Measurements from ENCODE around the gene PPFIA3.
"Not testable (repeated sequence)": the region's sequence is repeated elsewhere in the genome, so short reads cannot be mapped to it uniquely, and the experiment has no call there.

PPFIA3 gene

GRCh38 chr19:49136771-49137171, 17.4 kb downstream of the PPFIA3 start:
- Histone ChIP-seq H3K56ac (ENCODE audit: low read length) (no peak overlapping the region), H3K27ac (ENCODE audit: low read depth, low read length) (no peak overlapping the region), H3K79me2 (ENCODE audit: control insufficient read depth, insufficient read depth, low read length) (no peaks in the 10 kb centered on the region), H2BK120ac (ENCODE audit: low read depth, low read length) (no peak overlapping the region), H4K8ac (ENCODE audit: low read depth, low read length) (no peak overlapping the region), H3K27me3 (ENCODE audit: insufficient read depth, low read length, poor library complexity) (no peaks in the 10 kb centered on the region), H3K18ac (ENCODE audit: low read length) (no peak overlapping the region), H3K4me1 (ENCODE audit: control insufficient read depth, low read depth, low read length) (no peaks in the 10 kb centered on the region), H3K4me3 (ENCODE audit: low read length) (no peak overlapping the region), H4K5ac (ENCODE audit: low read length) (no peak overlapping the region), H3K36me3 (ENCODE audit: control insufficient read depth, insufficient read depth, low read length) (no peaks in the 10 kb centered on the region), H3K4ac (ENCODE audit: low read depth, low read length) (no peak overlapping the region), H2BK5ac (ENCODE audit: low read length) (no peak overlapping the region), H3K23ac (ENCODE audit: low read length) (no peak overlapping the region), H2BK15ac (replicated peaks; ENCODE audit: low read depth) (no peak overlapping the region), H3K4me2 (ENCODE audit: low read length) (no peak overlapping the region), H3K79me1 (ENCODE audit: low read length) (no peaks in the 10 kb centered on the region), H3K9ac (ENCODE audit: low read length) (no peak overlapping the region), H2AK5ac (ENCODE audit: low read length) (no peak overlapping the region)
- no CpG with 5 or more reads among the region's 10 CpGs for WGBS (ENCODE audit: extremely low coverage, insufficient coverage, low lambda C conversion rate)
- no peak for DNase-seq

DNA sequence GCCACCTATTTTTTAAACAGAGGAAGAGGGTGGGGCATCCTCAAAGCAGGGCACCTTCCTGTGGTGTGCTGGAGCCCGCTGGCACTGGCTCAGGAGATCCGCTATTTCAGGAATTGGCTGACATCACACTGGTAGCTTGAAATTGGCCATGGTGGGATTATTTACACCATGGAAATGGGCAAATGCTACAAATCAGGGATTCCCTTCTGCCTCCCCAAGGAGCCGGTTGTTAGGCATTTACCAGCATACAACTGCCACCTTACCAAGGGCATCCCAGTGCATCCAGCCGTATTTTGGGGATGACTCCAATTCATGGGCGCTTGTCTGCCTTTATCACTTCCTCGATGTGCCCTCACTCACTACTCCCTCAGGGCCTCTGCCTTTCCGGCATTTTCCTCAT, 21.6 kb downstream of the PPFIA3 start:
- Histone ChIP-seq H2BK120ac (ENCODE audit: low read depth, low read length) (no peak overlapping the region), H3K4me2 (ENCODE audit: low read length) (no peak overlapping the region), H3K27me3 (ENCODE audit: insufficient read depth, low read length, poor library complexity) (no peaks in the 10 kb centered on the region), H2AK5ac (ENCODE audit: low read length) (no peak overlapping the region), H3K56ac (ENCODE audit: low read length) (no peak overlapping the region), H2BK5ac (ENCODE audit: low read length) (no peak overlapping the region), H3K79me1 (ENCODE audit: low read length) (no peaks in the 10 kb centered on the region), H2BK15ac (replicated peaks; ENCODE audit: low read depth) (no peak overlapping the region), H4K5ac (ENCODE audit: low read length) (no peak overlapping the region), H3K18ac (ENCODE audit: low read length) (no peak overlapping the region), H3K4me1 (ENCODE audit: control insufficient read depth, low read depth, low read length) (no peaks in the 10 kb centered on the region), H4K8ac (ENCODE audit: low read depth, low read length) (no peak overlapping the region), H3K23ac (ENCODE audit: low read length) (no peak overlapping the region), H3K79me2 (ENCODE audit: control insufficient read depth, insufficient read depth, low read length) (no peaks in the 10 kb centered on the region), H3K9ac (ENCODE audit: low read length) (no peak overlapping the region), H3K36me3 (ENCODE audit: control insufficient read depth, insufficient read depth, low read length) (no peaks in the 10 kb centered on the region), H3K27ac (ENCODE audit: low read depth, low read length) (no peak overlapping the region), H3K4me3 (ENCODE audit: low read length) (no peak overlapping the region), H3K4ac (ENCODE audit: low read depth, low read length) (no peak overlapping the region)
- no peak for DNase-seq
- WGBS (ENCODE audit: extremely low coverage, insufficient coverage, low lambda C conversion rate), result no CpG with 5 or more reads among the region's 7 CpGs

DNA sequence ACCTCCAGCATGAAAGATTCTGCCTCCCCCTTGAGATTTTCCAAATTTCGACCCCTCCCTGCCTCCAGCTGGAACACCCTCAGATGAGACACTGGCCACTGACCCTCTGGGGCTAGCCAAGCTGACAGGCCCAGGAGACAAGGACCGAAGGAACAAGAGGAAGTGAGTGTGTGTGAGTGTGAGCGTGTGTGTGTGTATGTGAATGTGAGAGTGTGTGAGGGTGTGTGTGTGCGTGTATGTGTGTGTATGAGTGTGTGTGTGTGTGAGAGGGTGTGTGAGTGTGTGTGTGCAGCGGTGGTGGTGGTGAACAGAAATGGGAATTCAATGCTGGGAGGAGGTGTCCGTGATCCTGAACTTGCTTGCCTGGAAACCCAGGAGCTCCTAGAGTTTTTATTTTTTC, 22.0 kb downstream of the PPFIA3 start:
- Histone ChIP-seq H3K79me2 (ENCODE audit: control insufficient read depth, insufficient read depth, low read length) (no peaks in the 10 kb centered on the region), H3K36me3 (ENCODE audit: control insufficient read depth, insufficient read depth, low read length) (no peaks in the 10 kb centered on the region), H2BK120ac (ENCODE audit: low read depth, low read length) (no peak overlapping the region), H3K18ac (ENCODE audit: low read length) (no peak overlapping the region), H3K27ac (ENCODE audit: low read depth, low read length) (no peak overlapping the region), H3K4ac (ENCODE audit: low read depth, low read length) (no peak overlapping the region), H3K4me1 (ENCODE audit: control insufficient read depth, low read depth, low read length) (no peaks in the 10 kb centered on the region), H2BK15ac (replicated peaks; ENCODE audit: low read depth) (no peak overlapping the region), H3K4me3 (ENCODE audit: low read length) (no peak overlapping the region), H2BK5ac (ENCODE audit: low read length) (no peak overlapping the region), H3K27me3 (ENCODE audit: insufficient read depth, low read length, poor library complexity) (no peaks in the 10 kb centered on the region), H3K4me2 (ENCODE audit: low read length) (no peak overlapping the region), H3K56ac (ENCODE audit: low read length) (no peak overlapping the region), H3K9ac (ENCODE audit: low read length) (no peak overlapping the region), H3K79me1 (ENCODE audit: low read length) (no peaks in the 10 kb centered on the region), H3K23ac (ENCODE audit: low read length) (no peak overlapping the region), H2AK5ac (ENCODE audit: low read length) (no peak overlapping the region), H4K8ac (ENCODE audit: low read depth, low read length) (no peak overlapping the region), H4K5ac (ENCODE audit: low read length) (no peak overlapping the region)
- DNase-seq, result no peak
- 100% methylated on average over 3 of the region's 6 CpGs for WGBS (ENCODE audit: extremely low coverage, insufficient coverage, low lambda C conversion rate)

DNA sequence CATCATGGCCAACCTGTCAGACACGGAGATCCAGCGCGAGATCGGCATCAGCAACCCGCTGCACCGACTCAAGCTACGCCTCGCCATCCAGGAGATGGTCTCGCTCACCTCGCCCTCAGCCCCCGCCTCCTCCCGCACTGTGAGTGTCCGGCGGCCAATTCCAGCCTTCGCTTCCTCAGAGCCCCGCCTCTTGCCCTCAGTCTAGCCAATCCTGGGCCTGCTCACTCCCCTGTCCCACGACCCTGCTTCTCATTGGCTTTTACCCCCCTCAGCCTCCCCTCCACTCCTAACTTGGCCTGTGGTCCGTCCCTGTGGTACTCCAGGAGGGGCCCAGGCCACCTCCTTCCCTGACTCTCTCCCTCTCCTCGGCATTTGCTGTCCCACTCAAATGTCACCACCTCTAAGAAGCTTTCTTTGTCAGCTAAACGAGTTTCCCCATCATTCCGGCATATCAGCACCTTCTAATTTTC, 23.6 kb downstream of the PPFIA3 start:
- no peak overlapping the region for H2AK5ac ChIP-seq (ENCODE audit: low read length)
- no CpG with 5 or more reads among the region's 21 CpGs for WGBS (ENCODE audit: extremely low coverage, insufficient coverage, low lambda C conversion rate)
- peak overlapping the region; percentile 23 for H3K4me3 ChIP-seq (ENCODE audit: low read length)
- H3K4me2 ChIP-seq (ENCODE audit: low read length), result peak overlapping the region; percentile 82
- no peaks in the 10 kb centered on the region for H3K27me3 ChIP-seq (ENCODE audit: insufficient read depth, low read length, poor library complexity)
- DNase-seq, result peak; percentile 97
- no peaks in the 10 kb centered on the region for H3K79me1 ChIP-seq (ENCODE audit: low read length)
- H3K18ac ChIP-seq (ENCODE audit: low read length), result no peak overlapping the region
- H2BK15ac ChIP-seq (replicated peaks; ENCODE audit: low read depth), result no peak overlapping the region
- no peak overlapping the region for H4K8ac ChIP-seq (ENCODE audit: low read depth, low read length)
- H3K9ac ChIP-seq (ENCODE audit: low read length), result peak overlapping the region; percentile 67
- no peak overlapping the region for H4K5ac ChIP-seq (ENCODE audit: low read length)
- H3K79me2 ChIP-seq (ENCODE audit: control insufficient read depth, insufficient read depth, low read length), result no peaks in the 10 kb centered on the region
- H3K23ac ChIP-seq (ENCODE audit: low read length), result no peak overlapping the region
- H3K4me1 ChIP-seq (ENCODE audit: control insufficient read depth, low read depth, low read length), result no peaks in the 10 kb centered on the region
- peak overlapping the region; percentile 84 for H3K56ac ChIP-seq (ENCODE audit: low read length)
- no peak overlapping the region for H2BK120ac ChIP-seq (ENCODE audit: low read depth, low read length)
- no peaks in the 10 kb centered on the region for H3K36me3 ChIP-seq (ENCODE audit: control insufficient read depth, insufficient read depth, low read length)
- H3K27ac ChIP-seq (ENCODE audit: low read depth, low read length), result no peak overlapping the region
- no peak overlapping the region for H2BK5ac ChIP-seq (ENCODE audit: low read length)
- no peak overlapping the region for H3K4ac ChIP-seq (ENCODE audit: low read depth, low read length)

DNA sequence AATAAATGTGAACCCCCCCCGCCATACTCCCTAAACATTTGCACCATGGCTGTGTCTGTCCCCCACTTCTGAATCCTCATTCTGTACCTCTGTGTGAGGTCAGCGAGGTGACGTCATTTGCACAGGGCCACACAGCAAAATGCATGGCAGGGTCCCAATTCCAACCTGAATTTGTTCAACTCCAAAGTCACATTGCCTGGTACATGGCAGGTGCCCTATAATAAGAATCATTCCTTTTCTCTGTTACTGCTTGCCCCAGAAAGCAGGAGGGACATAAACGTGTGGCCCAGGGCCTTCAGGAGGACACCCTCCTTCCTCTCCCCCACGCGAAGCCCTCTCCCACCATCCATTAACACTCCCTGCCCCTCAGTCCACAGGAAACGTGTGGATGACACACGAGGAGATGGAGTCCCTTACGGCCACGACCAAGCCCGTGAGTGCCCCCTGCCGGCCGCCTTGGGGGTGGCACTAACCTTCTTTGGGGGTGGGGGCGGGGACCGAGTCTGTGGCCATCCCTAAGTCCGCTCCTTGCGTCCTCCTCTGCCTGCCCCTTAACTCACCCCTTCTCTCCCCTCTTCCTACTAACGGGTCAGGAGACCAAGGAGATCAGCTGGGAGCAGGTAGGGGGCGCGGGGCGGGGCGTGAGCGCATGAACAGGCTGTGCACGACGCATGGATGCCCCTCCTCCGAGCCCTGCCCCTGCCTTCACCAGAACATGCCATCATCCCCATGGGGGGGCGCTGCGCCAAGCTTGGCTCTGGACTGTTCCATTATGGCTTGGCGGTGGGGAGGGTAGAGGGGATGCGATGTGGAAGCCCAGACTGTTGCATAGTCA, 26.4 kb downstream of the PPFIA3 start:
- peak overlapping the region; percentile 26 for H3K4me3 ChIP-seq (ENCODE audit: low read length)
- H2BK120ac ChIP-seq (ENCODE audit: low read depth, low read length), result no peak overlapping the region
- no peak overlapping the region for H4K8ac ChIP-seq (ENCODE audit: low read depth, low read length)
- H3K18ac ChIP-seq (ENCODE audit: low read length), result no peak overlapping the region
- H4K5ac ChIP-seq (ENCODE audit: low read length), result no peak overlapping the region
- H3K27ac ChIP-seq (ENCODE audit: low read depth, low read length), result no peak overlapping the region
- no peaks in the 10 kb centered on the region for H3K79me2 ChIP-seq (ENCODE audit: control insufficient read depth, insufficient read depth, low read length)
- no peaks in the 10 kb centered on the region for H3K79me1 ChIP-seq (ENCODE audit: low read length)
- H3K56ac ChIP-seq (ENCODE audit: low read length), result peak overlapping the region; percentile 75
- no peak overlapping the region for H2BK5ac ChIP-seq (ENCODE audit: low read length)
- no peak overlapping the region for H3K4ac ChIP-seq (ENCODE audit: low read depth, low read length)
- H3K9ac ChIP-seq (ENCODE audit: low read length), result peak overlapping the region; percentile 57
- WGBS (ENCODE audit: extremely low coverage, insufficient coverage, low lambda C conversion rate), result no CpG with 5 or more reads among the region's 30 CpGs
- no peak overlapping the region for H2BK15ac ChIP-seq (replicated peaks; ENCODE audit: low read depth)
- H3K4me2 ChIP-seq (ENCODE audit: low read length), result peak overlapping the region; percentile 55
- peaks cover 5% of the 10 kb centered on the region for H3K4me1 ChIP-seq (ENCODE audit: control insufficient read depth, low read depth, low read length)
- DNase-seq, result peak; percentile 98
- no peak overlapping the region for H2AK5ac ChIP-seq (ENCODE audit: low read length)
- no peaks in the 10 kb centered on the region for H3K36me3 ChIP-seq (ENCODE audit: control insufficient read depth, insufficient read depth, low read length)
- no peak overlapping the region for H3K23ac ChIP-seq (ENCODE audit: low read length)
- H3K27me3 ChIP-seq (ENCODE audit: insufficient read depth, low read length, poor library complexity), result no peaks in the 10 kb centered on the region

DNA sequence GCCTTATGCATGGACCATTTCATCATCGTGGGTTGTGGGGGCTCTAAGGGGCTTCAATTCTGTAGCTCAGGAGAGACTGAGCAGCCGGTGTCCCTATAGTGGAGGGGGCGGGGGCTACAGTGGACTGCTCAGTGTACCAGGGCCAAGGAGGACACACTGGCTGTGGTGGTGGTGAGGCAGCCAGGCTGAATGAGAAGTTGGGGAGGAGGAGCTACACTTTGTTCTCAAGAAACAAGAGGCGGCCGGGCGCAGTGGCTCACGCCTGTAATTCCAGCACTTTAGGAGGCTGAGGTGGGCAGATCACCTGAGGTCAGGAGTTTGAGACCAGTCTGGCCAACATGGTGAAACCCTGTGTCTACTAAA, 27.0 kb downstream of the PPFIA3 start:
- not testable (repeated sequence) for H3K4me1 ChIP-seq (ENCODE audit: control insufficient read depth, low read depth, low read length); H3K79me1 ChIP-seq (ENCODE audit: low read length); H2AK5ac ChIP-seq (ENCODE audit: low read length); H3K27me3 ChIP-seq (ENCODE audit: insufficient read depth, low read length, poor library complexity); DNase-seq; H3K27ac ChIP-seq (ENCODE audit: low read depth, low read length); H3K18ac ChIP-seq (ENCODE audit: low read length); H3K79me2 ChIP-seq (ENCODE audit: control insufficient read depth, insufficient read depth, low read length); H3K4ac ChIP-seq (ENCODE audit: low read depth, low read length); H2BK15ac ChIP-seq (replicated peaks; ENCODE audit: low read depth); H4K5ac ChIP-seq (ENCODE audit: low read length); H3K36me3 ChIP-seq (ENCODE audit: control insufficient read depth, insufficient read depth, low read length); H2BK120ac ChIP-seq (ENCODE audit: low read depth, low read length); H3K23ac ChIP-seq (ENCODE audit: low read length); H4K8ac ChIP-seq (ENCODE audit: low read depth, low read length); H3K4me3 ChIP-seq (ENCODE audit: low read length)
- Histone ChIP-seq H2BK5ac (ENCODE audit: low read length) (peak overlapping the region; percentile 23), H3K9ac (ENCODE audit: low read length) (peak overlapping the region; percentile 57), H3K56ac (ENCODE audit: low read length) (peak overlapping the region; percentile 75), H3K4me2 (ENCODE audit: low read length) (peak overlapping the region; percentile 33)
- no CpG with 5 or more reads among the region's 7 CpGs for WGBS (ENCODE audit: extremely low coverage, insufficient coverage, low lambda C conversion rate)
